Neural cell (in vitro differentiated cells): ENCODE measurements around the gene INSRR. TPM values are rescaled to one million over a fixed set of nuclear protein-coding genes. Genes with fewer than 3 reads are reported as not detected.

Source experiments
- H2AFZ ChIP-seq: fragments of 200-600, 300-800 bp; sonication (generic), shearing (Covaris generic); 2 replicates; pipeline ENCODE4 v1.6.0; 2014; ENCODE audit warnings: low read depth, mild to moderate bottlenecking, antibody characterized with exemption, low read length, moderate library complexity
- H3F3A ChIP-seq: fragments of 200-600 bp; shearing (Covaris generic); 2 replicates; pipeline ENCODE4 v1.6.1; 2016; ENCODE audit warnings: mild to moderate bottlenecking, moderate library complexity, mixed read lengths, antibody characterized with exemption, low read length; ENCODE audit not compliant: insufficient read depth, poor library complexity, severe bottlenecking
- H3K27ac ChIP-seq: fragments of 200-600, 300-800 bp; sonication (generic), shearing (Covaris generic); 2 replicates; pipeline ENCODE4 v1.5.1; 2014; ENCODE audit warnings: mild to moderate bottlenecking, low read length, moderate library complexity
- H3K27me3 ChIP-seq: fragments of 300-800, 200-600 bp; sonication (generic), shearing (Covaris generic); 2 replicates; pipeline ENCODE4 v1.6.0; 2014; ENCODE audit warnings: mild to moderate bottlenecking, low read depth, low read length, moderate library complexity; ENCODE audit not compliant: insufficient read depth
- H3K36me3 ChIP-seq: fragments of 300-800, 200-600 bp; sonication (generic), shearing (Covaris generic); 2 replicates; pipeline ENCODE4 v1.5.1; 2014; ENCODE audit warnings: mild to moderate bottlenecking, antibody characterized with exemption, low read length, moderate library complexity; ENCODE audit not compliant: insufficient read depth
- H3K4me2 ChIP-seq: fragments of 300-800, 200-600 bp; sonication (generic), shearing (Covaris generic); 2 replicates; pipeline ENCODE4 v1.6.0; 2014; ENCODE audit warnings: mild to moderate bottlenecking, low read length
- H3K4me3 ChIP-seq: fragments of 300-800, 200-600 bp; sonication (generic), shearing (Covaris generic); 2 replicates; pipeline ENCODE4 v1.5.1; 2014; ENCODE audit warnings: mild to moderate bottlenecking, low read length, moderate library complexity
- H3K79me2 ChIP-seq: fragments of 200-600 bp; shearing (Covaris generic); replicated peaks from 2 replicates; pipeline ENCODE4 v1.6.0; 2014; ENCODE audit warnings: mild to moderate bottlenecking, low read length, moderate library complexity; ENCODE audit not compliant: insufficient read depth
- H3K9ac ChIP-seq: fragments of 300-800, 200-600 bp; sonication (generic), shearing (Covaris generic); 2 replicates; pipeline ENCODE4 v1.6.1; 2016; ENCODE audit warnings: mild to moderate bottlenecking, low read length, mixed read lengths
- H3K9me2 ChIP-seq: fragments of 200-600 bp; shearing (Covaris generic); 2 replicates; pipeline ENCODE4 v1.6.1; 2016; ENCODE audit warnings: mild to moderate bottlenecking, low read length, mixed read lengths; ENCODE audit not compliant: insufficient read depth
- H3K9me3 ChIP-seq: fragments of 200-600, 300-800 bp; sonication (generic), shearing (Covaris generic); 2 replicates; pipeline ENCODE4 v1.6.1; 2016; ENCODE audit warnings: mild to moderate bottlenecking, mixed run types, low read length, moderate library complexity, mixed read lengths
- H4K20me1 ChIP-seq: fragments of 200-600 bp; shearing (Covaris generic); 2 replicates; pipeline ENCODE4 v1.6.1; 2016; ENCODE audit warnings: mild to moderate bottlenecking, mixed run types; ENCODE audit not compliant: insufficient read depth
- CTCF ChIP-seq: fragments of 450-650 bp; IDR thresholded peaks from 2 replicates; pipeline ENCODE4 v1.5.1; 2014; ENCODE audit warnings: antibody characterized with exemption, mild to moderate bottlenecking, moderate library complexity; ENCODE audit not compliant: poor library complexity, severe bottlenecking
- EP300 ChIP-seq: fragments of 450-650 bp; conservative IDR thresholded peaks from 2 replicates; pipeline ENCODE4 v1.6.1; 2014; ENCODE audit warnings: antibody characterized with exemption, mild to moderate bottlenecking, moderate library complexity; ENCODE audit not compliant: poor library complexity, severe bottlenecking
- EZH2 ChIP-seq: fragments of 200-600, 300-800 bp; shearing (Covaris generic), sonication (generic); IDR thresholded peaks from 2 replicates; pipeline ENCODE4 v1.6.1; 2014; ENCODE audit warnings: antibody characterized with exemption, low read length, borderline replicate concordance, mild to moderate bottlenecking; ENCODE audit not compliant: insufficient read depth, poor library complexity, severe bottlenecking
- MXI1 ChIP-seq: fragments of 450-650 bp; conservative IDR thresholded peaks from 2 replicates; pipeline ENCODE4 v1.6.1; 2014; ENCODE audit warnings: antibody characterized with exemption, mild to moderate bottlenecking; ENCODE audit not compliant: poor library complexity, severe bottlenecking
- POLR2AphosphoS5 ChIP-seq: IDR thresholded peaks from 2 replicates; pipeline ENCODE4 v1.6.1; 2012
- REST ChIP-seq: IDR thresholded peaks from 2 replicates; pipeline ENCODE4 v1.6.1; 2012; ENCODE audit warnings: borderline replicate concordance
- SMC3 ChIP-seq: fragments of 450-650 bp; conservative IDR thresholded peaks from 2 replicates; pipeline ENCODE4 v1.6.1; 2014; ENCODE audit warnings: antibody characterized with exemption, mild to moderate bottlenecking, moderate library complexity; ENCODE audit not compliant: poor library complexity
- TAF1 ChIP-seq: IDR thresholded peaks from 2 replicates; pipeline ENCODE4 v1.6.1; 2012; ENCODE audit warnings: low read depth
- polyA plus RNA-seq: library from polyadenylated mRNA; depleted of rRNA; stranded (reverse); fragments of >200 nt; gene quantifications from 2 replicates; pipeline ENCODE4 v1.2.3, GENCODE V29; 2014

Gene INSRR
- polyA plus RNA-seq, 1 donor from 2014 or later: 3.0 TPM

DNA sequence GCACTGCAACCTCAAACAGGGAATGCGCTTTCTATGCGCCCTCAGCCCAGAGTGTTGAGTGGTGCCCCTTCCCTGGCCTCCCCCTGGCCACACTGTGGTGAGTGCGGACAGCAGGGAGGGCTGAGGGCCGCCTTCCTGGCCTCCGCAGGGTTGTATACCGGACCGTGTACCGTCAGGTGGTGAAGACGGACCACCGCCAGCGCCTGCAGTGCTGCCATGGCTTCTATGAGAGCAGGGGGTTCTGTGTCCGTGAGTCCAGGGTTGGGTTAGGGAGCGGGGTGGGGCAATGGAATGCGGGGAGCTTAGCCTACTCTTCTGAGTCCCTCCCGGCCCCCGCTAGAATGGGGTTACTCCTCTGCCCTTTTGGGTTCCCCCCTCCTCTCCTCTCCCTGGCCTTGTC, 46.3 kb upstream of the INSRR start:
- no peaks in the 10 kb centered on the region for H3K79me2 ChIP-seq
- no peaks in the 10 kb centered on the region for H3K9me2 ChIP-seq
- no peaks in the 10 kb centered on the region for H3K27me3 ChIP-seq
- TF ChIP-seq SMC3 (no peak), EZH2 (no peak), EP300 (no peak), MXI1 (no peak), POLR2AphosphoS5 (no peak), TAF1 (no peak)
- H3F3A ChIP-seq: no peaks in the 10 kb centered on the region
- no peak overlapping the region for H3K27ac ChIP-seq
- no peak overlapping the region for H3K4me2 ChIP-seq
- no peaks in the 10 kb centered on the region for H3K36me3 ChIP-seq
- no peaks in the 10 kb centered on the region for H3K9me3 ChIP-seq
- H4K20me1 ChIP-seq: no peaks in the 10 kb centered on the region
- H2AFZ ChIP-seq: no peak overlapping the region
- no peak overlapping the region for H3K4me3 ChIP-seq
- no peak overlapping the region for H3K9ac ChIP-seq

DNA sequence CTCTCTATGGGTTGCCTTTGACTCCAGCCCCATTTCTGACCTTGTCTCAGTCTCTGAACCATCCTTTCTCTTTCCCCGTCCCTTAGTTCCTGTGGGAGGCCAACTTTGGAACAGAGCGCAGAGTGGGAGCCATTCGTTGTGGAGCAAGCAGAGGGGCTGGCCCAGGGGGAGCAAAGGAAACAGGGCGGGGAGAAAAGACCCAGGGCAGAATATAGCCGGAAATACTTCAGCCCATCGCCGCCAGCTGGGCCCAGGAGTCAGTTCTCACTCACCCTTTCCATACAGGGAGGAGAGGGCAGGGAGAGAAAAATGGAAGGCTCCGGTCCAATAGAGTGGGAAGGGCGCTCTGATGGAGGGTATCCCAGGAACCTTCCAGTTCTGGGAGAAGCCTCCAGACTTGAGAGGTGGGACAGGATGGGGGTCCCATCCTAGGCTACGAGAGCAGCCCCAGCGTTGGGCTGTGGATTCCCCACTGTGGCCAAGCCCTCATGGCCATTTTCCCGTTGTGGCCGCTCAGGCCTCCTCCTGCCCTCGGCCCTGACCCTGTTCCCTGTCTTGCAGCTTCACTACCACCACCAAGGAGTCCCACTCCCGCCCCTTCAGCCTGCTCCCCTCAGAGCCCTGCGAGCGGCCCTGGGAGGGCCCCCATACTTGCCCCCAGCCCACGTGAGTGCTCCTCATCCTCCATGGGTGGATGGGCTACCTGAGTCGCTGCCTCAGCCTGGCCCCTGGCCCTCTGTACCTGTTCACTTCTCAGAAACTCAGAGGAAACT, 45.5 kb upstream of the INSRR start:
- Histone ChIP-seq H3F3A (no peaks in the 10 kb centered on the region), H3K9me3 (no peaks in the 10 kb centered on the region), H3K4me2 (no peak overlapping the region), H3K9me2 (no peaks in the 10 kb centered on the region), H3K27ac (no peak overlapping the region), H2AFZ (no peak overlapping the region), H3K27me3 (no peaks in the 10 kb centered on the region), H3K4me3 (no peak overlapping the region), H4K20me1 (no peaks in the 10 kb centered on the region), H3K36me3 (no peaks in the 10 kb centered on the region), H3K79me2 (no peaks in the 10 kb centered on the region), H3K9ac (no peak overlapping the region)
- no peak for TF ChIP-seq REST
- TF ChIP-seq CTCF: no peak
- no peak for TF ChIP-seq SMC3
- no peak for TF ChIP-seq TAF1
